ENCODE data around the gene CCDC106.
A peak's percentile ranks its signal among the peaks of the same experiment; 100 is the strongest.

CCDC106 gene

DNA sequence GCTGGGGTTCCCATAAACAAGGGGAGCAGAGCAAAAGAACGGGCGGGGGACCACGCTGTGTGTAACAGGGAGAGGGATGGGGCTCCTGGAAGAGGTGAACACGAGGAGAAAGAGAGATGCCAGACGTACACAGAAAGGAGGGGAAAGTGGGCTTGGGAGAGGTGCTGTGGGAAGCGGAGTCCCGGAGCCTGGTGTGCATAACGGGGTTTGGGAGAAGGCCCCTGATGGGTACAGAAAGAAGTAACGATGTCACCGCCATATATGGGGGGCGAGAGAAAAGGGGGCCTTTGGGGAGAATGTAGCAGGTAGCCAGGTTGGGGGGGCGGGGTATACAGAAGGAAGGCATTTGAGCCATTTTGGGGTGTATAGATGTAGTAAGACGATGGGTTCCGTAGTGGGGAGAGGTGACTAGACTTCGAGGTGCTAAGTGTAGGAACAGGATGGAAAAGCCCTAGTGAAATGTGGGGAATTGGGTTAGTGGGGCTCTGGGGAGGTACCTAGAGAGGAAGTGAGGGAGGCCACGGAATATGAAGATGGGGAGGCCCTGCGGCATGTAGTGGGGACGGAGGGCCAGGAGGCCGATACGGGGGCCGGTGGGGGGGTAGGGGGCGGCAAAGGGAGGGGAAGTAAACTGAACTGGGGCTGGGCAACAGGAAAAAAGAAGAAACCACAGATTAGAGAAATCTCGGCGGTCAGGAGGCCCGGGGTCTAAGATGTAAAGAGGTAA is 6.4 kb upstream of the CCDC106 start (continued):
- TF ChIP-seq, protein P1, sequence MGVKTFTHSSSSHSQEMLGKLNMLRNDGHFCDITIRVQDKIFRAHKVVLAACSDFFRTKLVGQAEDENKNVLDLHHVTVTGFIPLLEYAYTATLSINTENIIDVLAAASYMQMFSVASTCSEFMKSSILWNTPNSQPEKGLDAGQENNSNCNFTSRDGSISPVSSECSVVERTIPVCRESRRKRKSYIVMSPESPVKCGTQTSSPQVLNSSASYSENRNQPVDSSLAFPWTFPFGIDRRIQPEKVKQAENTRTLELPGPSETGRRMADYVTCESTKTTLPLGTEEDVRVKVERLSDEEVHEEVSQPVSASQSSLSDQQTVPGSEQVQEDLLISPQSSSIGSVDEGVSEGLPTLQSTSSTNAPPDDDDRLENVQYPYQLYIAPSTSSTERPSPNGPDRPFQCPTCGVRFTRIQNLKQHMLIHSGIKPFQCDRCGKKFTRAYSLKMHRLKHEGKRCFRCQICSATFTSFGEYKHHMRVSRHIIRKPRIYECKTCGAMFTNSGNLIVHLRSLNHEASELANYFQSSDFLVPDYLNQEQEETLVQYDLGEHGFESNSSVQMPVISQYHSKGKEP (tag by site-specific recombination; IDR thresholded peaks at IDR 0.05) = no peak
- TF ChIP-seq ZNF549 (tag by site-specific recombination; IDR thresholded peaks at IDR 0.05) (no peak), ZSCAN16 (tag by site-specific recombination; IDR thresholded peaks at IDR 0.05) (no peak), YY2 (tag by site-specific recombination; IDR thresholded peaks at IDR 0.05) (no peak), PBX3 (CRISPR knock-in tag; IDR thresholded peaks at IDR 0.05) (no peak), SALL2 (tag by site-specific recombination; IDR thresholded peaks at IDR 0.05; ENCODE audit: borderline replicate concordance) (no peak), HOXA7 (CRISPR knock-in tag; IDR thresholded peaks at IDR 0.05; ENCODE audit: borderline replicate concordance) (no peak), ZNF677 (tag by site-specific recombination; IDR thresholded peaks at IDR 0.05) (no peak), ZNF792 (tag by site-specific recombination; IDR thresholded peaks at IDR 0.05) (no peak; the same call in none of the 2 replicates), KLF17 (tag by site-specific recombination; IDR thresholded peaks at IDR 0.05) (no peak), ZFP37 (tag by site-specific recombination; IDR thresholded peaks at IDR 0.05) (no peak; the same call in 1 of the 2 replicates), ZFP3 (tag by site-specific recombination; IDR thresholded peaks at IDR 0.05; ENCODE audit: low read depth) (no peak), ZNF664 (tag by site-specific recombination; IDR thresholded peaks at IDR 0.05) (no peak), ZFP41 (tag by site-specific recombination; IDR thresholded peaks at IDR 0.05; ENCODE audit: borderline replicate concordance) (no peak), ZNF214 (tag by site-specific recombination; IDR thresholded peaks at IDR 0.05; ENCODE audit: borderline replicate concordance) (no peak), ZNF670 (tag by site-specific recombination; IDR thresholded peaks at IDR 0.05; ENCODE audit: low read depth) (no peak), ZNF274 (IDR thresholded peaks at IDR 0.05; ENCODE audit: low read length) (no peak), ZNF274 (tag by site-specific recombination; IDR thresholded peaks at IDR 0.05; ENCODE audit: borderline replicate concordance) (no peak), HOXC10 (CRISPR knock-in tag; IDR thresholded peaks at IDR 0.05) (no peak), ZNF776 (tag by site-specific recombination; IDR thresholded peaks at IDR 0.05; ENCODE audit: borderline replicate concordance) (no peak), ZNF155 (tag by site-specific recombination; IDR thresholded peaks at IDR 0.05) (no peak), ZNF544 (tag by site-specific recombination; IDR thresholded peaks at IDR 0.05) (no peak), ZNF114 (tag by site-specific recombination; IDR thresholded peaks at IDR 0.05) (no peak), ZNF518A (tag by site-specific recombination; conservative IDR thresholded peaks at IDR 0.05; ENCODE audit: low read depth) (no peak), GLIS1 (tag by site-specific recombination; IDR thresholded peaks at IDR 0.05) (no peak), ZNF555 (tag by site-specific recombination; conservative IDR thresholded peaks at IDR 0.05) (no peak), ZNF660 (tag by site-specific recombination; IDR thresholded peaks at IDR 0.05) (no peak), MEIS1 (CRISPR knock-in tag; IDR thresholded peaks at IDR 0.05; ENCODE audit: borderline replicate concordance) (no peak), GFI1B (tag by site-specific recombination; IDR thresholded peaks at IDR 0.05) (0 out of 2 replicates have a peak, but pooled peaks have one; percentile 6)
- TF ChIP-seq, protein P2, sequence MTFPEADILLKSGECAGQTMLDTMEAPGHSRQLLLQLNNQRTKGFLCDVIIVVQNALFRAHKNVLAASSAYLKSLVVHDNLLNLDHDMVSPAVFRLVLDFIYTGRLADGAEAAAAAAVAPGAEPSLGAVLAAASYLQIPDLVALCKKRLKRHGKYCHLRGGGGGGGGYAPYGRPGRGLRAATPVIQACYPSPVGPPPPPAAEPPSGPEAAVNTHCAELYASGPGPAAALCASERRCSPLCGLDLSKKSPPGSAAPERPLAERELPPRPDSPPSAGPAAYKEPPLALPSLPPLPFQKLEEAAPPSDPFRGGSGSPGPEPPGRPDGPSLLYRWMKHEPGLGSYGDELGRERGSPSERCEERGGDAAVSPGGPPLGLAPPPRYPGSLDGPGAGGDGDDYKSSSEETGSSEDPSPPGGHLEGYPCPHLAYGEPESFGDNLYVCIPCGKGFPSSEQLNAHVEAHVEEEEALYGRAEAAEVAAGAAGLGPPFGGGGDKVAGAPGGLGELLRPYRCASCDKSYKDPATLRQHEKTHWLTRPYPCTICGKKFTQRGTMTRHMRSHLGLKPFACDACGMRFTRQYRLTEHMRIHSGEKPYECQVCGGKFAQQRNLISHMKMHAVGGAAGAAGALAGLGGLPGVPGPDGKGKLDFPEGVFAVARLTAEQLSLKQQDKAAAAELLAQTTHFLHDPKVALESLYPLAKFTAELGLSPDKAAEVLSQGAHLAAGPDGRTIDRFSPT (tag by site-specific recombination; IDR thresholded peaks at IDR 0.05) = no peak
